Sigmoid colon (tissue), 4 donors: ENCODE data around the gene MDGA2.

ENCODE experiments used
- EP300 ChIP-seq, 4 donors: sonication (generic); formaldehyde crosslinking; IDR thresholded peaks; one replicate each; pipeline ENCODE4 v1.6.1; 2017; ENCODE audit warnings: antibody characterized with exemption in 4 of 4
- POLR2AphosphoS5 ChIP-seq, 4 donors: sonication (generic); formaldehyde crosslinking; IDR thresholded peaks; one replicate each; pipeline ENCODE4 v1.6.1; 2017; ENCODE audit warnings: antibody characterized with exemption in 4 of 4
- TF ChIP-seq, protein P1 (sequence below), 4 experiments: fragments of 450-650 bp in 3 of 4; fragments of 200-600 bp in 1 of 4; IDR thresholded peaks; one replicate each; pipeline ENCODE4 v1.5.1; 2016 to 2019; ENCODE audit warnings: antibody characterized with exemption in 4 of 4, mild to moderate bottlenecking in 3 of 4, moderate library complexity in 2 of 4

DNA sequence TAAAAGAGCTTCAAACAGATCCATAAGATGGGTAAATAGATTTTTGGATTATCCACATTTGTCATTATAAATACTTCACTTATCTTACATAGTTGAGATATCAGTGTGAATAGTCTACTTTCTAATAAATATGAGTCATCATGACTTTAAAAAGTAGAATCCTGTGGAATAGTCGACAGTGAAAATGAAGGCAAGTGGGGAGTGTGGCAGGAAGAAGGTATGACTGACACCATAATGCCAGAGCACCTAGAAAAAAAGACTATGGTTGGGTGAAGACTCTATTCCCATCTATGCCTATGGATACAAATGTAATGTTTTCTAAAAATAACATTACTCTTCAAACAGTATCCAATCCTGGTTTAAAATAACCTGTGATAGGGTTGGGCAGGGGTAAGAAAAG lies 117.5 kb downstream of the MDGA2 start:
- TF ChIP-seq, protein P1, sequence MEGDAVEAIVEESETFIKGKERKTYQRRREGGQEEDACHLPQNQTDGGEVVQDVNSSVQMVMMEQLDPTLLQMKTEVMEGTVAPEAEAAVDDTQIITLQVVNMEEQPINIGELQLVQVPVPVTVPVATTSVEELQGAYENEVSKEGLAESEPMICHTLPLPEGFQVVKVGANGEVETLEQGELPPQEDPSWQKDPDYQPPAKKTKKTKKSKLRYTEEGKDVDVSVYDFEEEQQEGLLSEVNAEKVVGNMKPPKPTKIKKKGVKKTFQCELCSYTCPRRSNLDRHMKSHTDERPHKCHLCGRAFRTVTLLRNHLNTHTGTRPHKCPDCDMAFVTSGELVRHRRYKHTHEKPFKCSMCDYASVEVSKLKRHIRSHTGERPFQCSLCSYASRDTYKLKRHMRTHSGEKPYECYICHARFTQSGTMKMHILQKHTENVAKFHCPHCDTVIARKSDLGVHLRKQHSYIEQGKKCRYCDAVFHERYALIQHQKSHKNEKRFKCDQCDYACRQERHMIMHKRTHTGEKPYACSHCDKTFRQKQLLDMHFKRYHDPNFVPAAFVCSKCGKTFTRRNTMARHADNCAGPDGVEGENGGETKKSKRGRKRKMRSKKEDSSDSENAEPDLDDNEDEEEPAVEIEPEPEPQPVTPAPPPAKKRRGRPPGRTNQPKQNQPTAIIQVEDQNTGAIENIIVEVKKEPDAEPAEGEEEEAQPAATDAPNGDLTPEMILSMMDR (IDR thresholded peaks at IDR 0.05) = no peak
- TF ChIP-seq EP300 (IDR thresholded peaks at IDR 0.05) (no peak), POLR2AphosphoS5 (IDR thresholded peaks at IDR 0.05) (no peak)
